B cell (primary cell): ENCODE results near the gene DDX54.

Source experiments
- EZH2 ChIP-seq: IDR thresholded peaks from 2 replicates; pipeline ENCODE4 v1.6.1; 2012; ENCODE audit warnings: borderline replicate concordance, low read depth, mild to moderate bottlenecking, moderate library complexity, low read length; ENCODE audit not compliant: insufficient read depth, poor library complexity, severe bottlenecking
- TF ChIP-seq, protein P1 (sequence below): fragments of 200-600 bp; IDR thresholded peaks from one replicate; pipeline ENCODE4 v1.8.0; 2022; ENCODE audit warnings: antibody characterized with exemption, mild to moderate bottlenecking

DNA sequence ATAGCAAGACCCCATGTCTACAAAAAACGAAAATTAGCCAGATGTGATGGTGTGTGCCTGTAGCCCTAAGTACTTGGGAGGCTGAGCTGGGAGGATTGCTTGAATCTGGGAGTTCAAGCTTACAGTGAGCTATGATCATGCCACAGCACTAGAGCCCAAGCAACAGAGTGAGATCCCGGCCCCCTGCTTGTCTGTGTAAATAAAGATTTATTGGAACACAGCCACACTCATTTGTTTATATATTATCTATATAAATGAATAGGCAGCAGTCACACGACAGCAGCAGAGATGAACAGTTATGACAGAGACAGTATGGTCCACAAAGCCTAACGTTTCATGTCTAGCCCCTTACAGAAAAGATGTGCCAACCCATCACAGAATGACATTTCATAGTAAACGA is 14.8 kb downstream of the DDX54 start:
- TF ChIP-seq, protein P1, sequence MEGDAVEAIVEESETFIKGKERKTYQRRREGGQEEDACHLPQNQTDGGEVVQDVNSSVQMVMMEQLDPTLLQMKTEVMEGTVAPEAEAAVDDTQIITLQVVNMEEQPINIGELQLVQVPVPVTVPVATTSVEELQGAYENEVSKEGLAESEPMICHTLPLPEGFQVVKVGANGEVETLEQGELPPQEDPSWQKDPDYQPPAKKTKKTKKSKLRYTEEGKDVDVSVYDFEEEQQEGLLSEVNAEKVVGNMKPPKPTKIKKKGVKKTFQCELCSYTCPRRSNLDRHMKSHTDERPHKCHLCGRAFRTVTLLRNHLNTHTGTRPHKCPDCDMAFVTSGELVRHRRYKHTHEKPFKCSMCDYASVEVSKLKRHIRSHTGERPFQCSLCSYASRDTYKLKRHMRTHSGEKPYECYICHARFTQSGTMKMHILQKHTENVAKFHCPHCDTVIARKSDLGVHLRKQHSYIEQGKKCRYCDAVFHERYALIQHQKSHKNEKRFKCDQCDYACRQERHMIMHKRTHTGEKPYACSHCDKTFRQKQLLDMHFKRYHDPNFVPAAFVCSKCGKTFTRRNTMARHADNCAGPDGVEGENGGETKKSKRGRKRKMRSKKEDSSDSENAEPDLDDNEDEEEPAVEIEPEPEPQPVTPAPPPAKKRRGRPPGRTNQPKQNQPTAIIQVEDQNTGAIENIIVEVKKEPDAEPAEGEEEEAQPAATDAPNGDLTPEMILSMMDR: no peak
- no peak for TF ChIP-seq EZH2
